Right atrium auricular region (tissue), 2 donors: ENCODE measurements around the gene PIKFYVE. TPM values are rescaled to one million over a fixed set of nuclear protein-coding genes. Genes with fewer than 3 reads are reported as not detected.
"Not testable (repeated sequence)": the region's sequence is repeated elsewhere in the genome, so short reads cannot be mapped to it uniquely, and the experiment has no call there.

Experiments used
- DNase-seq: peaks from one replicate; pipeline ENCODE4 v3.0.0-alpha.2; 2019; ENCODE audit warnings: low spot score
- H3K27ac ChIP-seq, 2 donors: fragments of 200-600 bp; sonication (generic); 1 replicate in 1 of 2; 2 replicates in 1 of 2; pipeline ENCODE4 v1.5.1; 2016 to 2019
- H3K27me3 ChIP-seq, 2 donors: fragments of 200-600 bp; sonication (generic); one replicate each; pipeline versions ENCODE4 v1.5.1 to v1.6.0; 2017 to 2019
- H3K36me3 ChIP-seq: fragments of 200-600 bp; sonication (generic); one replicate; pipeline ENCODE4 v1.5.1; 2016
- H3K4me1 ChIP-seq, 2 donors: fragments of 200-600 bp; sonication (generic); one replicate each; pipeline versions ENCODE4 v1.5.1 to v1.6.0; 2017 to 2019
- H3K4me3 ChIP-seq, 2 donors: fragments of 200-600 bp; sonication (generic); 1 replicate in 1 of 2; 2 replicates in 1 of 2; pipeline ENCODE4 v1.5.1; 2017 to 2019; ENCODE audit warnings: mild to moderate bottlenecking in 1 of 2, moderate library complexity in 1 of 2
- H3K9me3 ChIP-seq, 2 donors: fragments of 200-600 bp; sonication (generic); one replicate each; pipeline ENCODE4 v1.5.1; 2019
- total RNA-seq, 2 donors: library from RNA; depleted of rRNA; stranded (reverse); fragments of >200 nt; gene quantifications; one replicate each; pipeline ENCODE4 v1.1.0, GENCODE V29; 2016
- TF ChIP-seq, protein P1 (sequence below), 2 donors: fragments of 200-600 bp; sonication (generic); IDR thresholded peaks; one replicate each; pipeline ENCODE4 v1.5.1; 2019; ENCODE audit warnings: antibody characterized with exemption in 2 of 2

The PIKFYVE gene
- total RNA-seq, 2 donors from 2014 or later: 15.8 to 17.8 TPM

DNA sequence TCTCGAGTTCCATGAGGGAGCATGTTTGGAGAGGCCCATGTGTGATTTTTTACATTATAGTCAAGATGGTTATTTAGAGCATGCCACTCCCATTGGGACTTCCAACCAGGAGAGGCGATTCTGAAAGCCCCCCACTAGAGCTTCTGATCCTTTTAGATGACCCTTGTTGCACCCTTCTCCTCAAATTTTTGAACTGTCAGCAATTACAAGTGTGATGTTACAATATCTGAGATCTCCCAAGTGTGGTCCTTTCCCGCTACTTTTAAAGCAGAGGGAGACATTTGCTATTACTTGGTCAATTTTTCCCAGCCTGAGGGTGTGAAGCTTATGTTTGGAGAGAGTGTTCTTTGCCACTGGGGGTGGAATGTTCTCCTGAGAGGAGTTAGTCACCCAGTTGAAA is 123.9 kb downstream of the PIKFYVE start:
- DNase-seq: no peak
- Histone ChIP-seq H3K9me3 (peaks cover 0 to 11% of the 10 kb centered on the region in 2 donors), H3K4me1 (no peaks in the 10 kb centered on the region), H3K27ac (no peak overlapping the region), H3K4me3 (no peak overlapping the region), H3K27me3 (no peaks in the 10 kb centered on the region), H3K36me3 (no peaks in the 10 kb centered on the region)
- TF ChIP-seq, protein P1, sequence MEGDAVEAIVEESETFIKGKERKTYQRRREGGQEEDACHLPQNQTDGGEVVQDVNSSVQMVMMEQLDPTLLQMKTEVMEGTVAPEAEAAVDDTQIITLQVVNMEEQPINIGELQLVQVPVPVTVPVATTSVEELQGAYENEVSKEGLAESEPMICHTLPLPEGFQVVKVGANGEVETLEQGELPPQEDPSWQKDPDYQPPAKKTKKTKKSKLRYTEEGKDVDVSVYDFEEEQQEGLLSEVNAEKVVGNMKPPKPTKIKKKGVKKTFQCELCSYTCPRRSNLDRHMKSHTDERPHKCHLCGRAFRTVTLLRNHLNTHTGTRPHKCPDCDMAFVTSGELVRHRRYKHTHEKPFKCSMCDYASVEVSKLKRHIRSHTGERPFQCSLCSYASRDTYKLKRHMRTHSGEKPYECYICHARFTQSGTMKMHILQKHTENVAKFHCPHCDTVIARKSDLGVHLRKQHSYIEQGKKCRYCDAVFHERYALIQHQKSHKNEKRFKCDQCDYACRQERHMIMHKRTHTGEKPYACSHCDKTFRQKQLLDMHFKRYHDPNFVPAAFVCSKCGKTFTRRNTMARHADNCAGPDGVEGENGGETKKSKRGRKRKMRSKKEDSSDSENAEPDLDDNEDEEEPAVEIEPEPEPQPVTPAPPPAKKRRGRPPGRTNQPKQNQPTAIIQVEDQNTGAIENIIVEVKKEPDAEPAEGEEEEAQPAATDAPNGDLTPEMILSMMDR (IDR thresholded peaks at IDR 0.05): no peak

DNA sequence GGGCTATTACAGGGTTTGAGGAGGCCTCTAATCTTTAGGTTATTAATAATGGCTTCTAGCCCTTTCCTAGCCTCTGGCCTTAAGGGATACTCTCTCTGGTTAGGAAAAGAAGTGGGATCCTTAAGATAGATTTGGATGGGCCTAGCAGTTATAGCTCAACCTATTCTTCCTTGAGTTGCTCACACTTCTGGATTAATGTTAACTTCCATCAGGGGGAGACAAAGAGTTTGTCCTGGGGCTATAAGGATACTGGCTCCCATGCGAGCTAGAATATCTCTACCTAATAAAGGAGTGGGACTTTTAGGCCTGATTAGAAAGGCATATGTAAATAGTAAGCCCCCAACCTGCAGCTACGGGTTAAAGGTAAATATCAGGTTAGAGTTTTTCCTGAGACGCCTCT is 126.2 kb downstream of the PIKFYVE start:
- Histone ChIP-seq H3K27ac (no peak overlapping the region), H3K36me3 (no peaks in the 10 kb centered on the region), H3K4me1 (no peaks in the 10 kb centered on the region), H3K9me3 (peaks cover 0 to 11% of the 10 kb centered on the region in 2 donors), H3K4me3 (no peak overlapping the region), H3K27me3 (no peaks in the 10 kb centered on the region)
- TF ChIP-seq, protein P1 (IDR thresholded peaks at IDR 0.05): no peak
- no peak for DNase-seq

DNA sequence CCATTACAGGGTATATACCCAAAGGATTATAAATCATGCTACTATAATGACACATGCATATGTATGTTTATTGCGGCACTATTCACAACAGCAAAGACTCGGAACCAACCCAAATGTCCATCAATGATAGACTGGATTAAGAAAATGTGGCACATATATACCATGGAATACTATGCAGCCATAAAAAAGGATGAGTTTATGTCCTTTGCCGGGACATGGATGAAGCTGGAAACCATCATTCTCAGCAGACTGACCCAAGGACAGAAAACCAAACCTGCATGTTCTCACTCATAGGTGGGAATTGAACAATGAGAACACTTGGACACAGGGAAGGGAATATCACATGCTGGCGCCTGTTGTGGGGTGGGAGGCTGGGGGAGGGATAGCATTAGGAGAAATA is 130.7 kb downstream of the PIKFYVE start:
- peaks cover 0 to 11% of the 10 kb centered on the region in 2 donors for H3K9me3 ChIP-seq
- H3K36me3 ChIP-seq, H3K27me3 ChIP-seq, DNase-seq, H3K4me1 ChIP-seq, H3K27ac ChIP-seq, H3K4me3 ChIP-seq: not testable (repeated sequence)

GRCh38 chr2:208399201-208399600 is 133.1 kb downstream of the PIKFYVE start:
- no peak for DNase-seq
- no peaks in the 10 kb centered on the region for H3K27me3 ChIP-seq
- no peak overlapping the region for H3K27ac ChIP-seq
- no peak overlapping the region for H3K4me3 ChIP-seq
- H3K36me3 ChIP-seq: no peaks in the 10 kb centered on the region
- H3K9me3 ChIP-seq: peaks cover 0 to 7% of the 10 kb centered on the region in 2 donors
- no peaks in the 10 kb centered on the region for H3K4me1 ChIP-seq
- TF ChIP-seq, protein P1 (IDR thresholded peaks at IDR 0.05): no peak

- Histone ChIP-seq H3K27me3 (peaks cover 2 to 15% of the 10 kb centered on the region in 2 donors), H3K4me3 (peak within 1 kb of the TSS in 1 of 2 donors; percentile 18), H3K9me3 (no peaks in the 10 kb centered on the region), H3K4me1 (peaks cover 0 to 10% of the 10 kb centered on the region in 2 donors), H3K36me3 (no peaks in the 10 kb centered on the region), H3K27ac (no peak within 1 kb of the TSS)
- TF ChIP-seq, protein P1 (IDR thresholded peaks at IDR 0.05): no peak
- no peak for DNase-seq
Observed at GRCh38 chr2:208406474-208407451, 140.7 kb downstream of the PIKFYVE start, which contains the start of gene PTH2R. TSS of gene PTH2R (plus strand) at chr2:208406792. CDS start at chr2:208407044, 252 bp downstream.

DNA sequence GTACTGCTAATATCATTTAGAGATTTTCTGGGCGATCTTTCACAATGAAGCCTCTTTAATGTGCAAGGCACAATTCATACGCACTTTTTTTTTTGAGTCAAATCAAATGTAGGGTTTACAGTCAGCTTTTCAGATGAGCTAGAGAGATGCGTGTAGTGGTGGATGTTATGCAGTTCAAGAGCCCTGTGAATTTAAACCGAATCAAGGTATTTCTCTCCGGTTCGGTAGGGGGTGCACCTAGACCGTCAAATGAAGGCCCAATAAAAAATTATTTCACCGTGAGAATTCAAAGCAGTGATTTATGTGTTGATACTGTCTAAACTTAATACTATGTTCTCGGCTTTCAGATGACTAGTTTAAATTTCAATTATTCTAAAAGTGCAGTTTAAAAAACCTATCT is 141.6 kb downstream of the PIKFYVE start:
- Histone ChIP-seq H3K27me3 (peaks cover 2 to 15% of the 10 kb centered on the region in 2 donors), H3K4me3 (no peak overlapping the region), H3K36me3 (no peaks in the 10 kb centered on the region), H3K27ac (no peak overlapping the region), H3K4me1 (peaks cover 0 to 10% of the 10 kb centered on the region in 2 donors), H3K9me3 (no peaks in the 10 kb centered on the region)
- no peak for DNase-seq
- TF ChIP-seq, protein P1 (IDR thresholded peaks at IDR 0.05): peak in 1 of 2 donors; percentile 11
